HCT116 (cell line): Measurements from ENCODE around the gene MOSPD3. TPM values are rescaled to one million over a fixed set of nuclear protein-coding genes. Genes with fewer than 3 reads are reported as not detected.

Experiments used
- ATAC-seq: fragments of 200-7000 bp; cut with Tn5 transposase; 2 replicates; pipeline ENCODE4 v1.9.1; 2020; ENCODE audit warnings: mild to moderate bottlenecking, moderate library complexity
- BruUV-seq: library from RNA; stranded (reverse); fragments of 400-500 nt; replicated peaks from 2 replicates; lab custom pipeline; 2021; lab: Mats Ljungman, UMichigan
- CTCF ChIA-PET: fragments of 300-600 bp; sonication (Branson Sonifier 250); formaldehyde crosslinking; loops from one replicate; lab custom pipeline; 2021; ENCODE audit warnings: antibody characterized with exemption; lab: Charles Lee
- POLR2A ChIA-PET: fragments of 300-600, 350-600 bp; sonication (Branson Sonifier 250); formaldehyde crosslinking; loops from one replicate; lab custom pipeline; 2021; ENCODE audit warnings: antibody characterized with exemption; lab: Charles Lee
- RAD21 ChIA-PET, 2 experiments: fragments of 300-600 bp; sonication (Branson Sonifier 250); formaldehyde crosslinking; loops; one replicate each; lab custom pipeline; 2023; ENCODE audit warnings: low total read pairs in 2 of 2; ENCODE audit not compliant: uncharacterized antibody in 2 of 2, unreplicated experiment in 2 of 2, low non-redundant PET in 1 of 2; lab: Charles Lee
- DNase-seq: peaks from one replicate; pipeline ENCODE4 v3.0.0-alpha.2; 2010; ENCODE audit warnings: low read depth, low spot score
- H2AFZ ChIP-seq: fragments of 200-600 bp; shearing (Covaris generic), sonication (generic); 2 replicates; pipeline ENCODE4 v1.6.1; 2017; ENCODE audit warnings: low read depth, mixed run types, mixed read lengths, antibody characterized with exemption, low read length; ENCODE audit not compliant: poor library complexity, severe bottlenecking
- H3K27ac ChIP-seq: 2 replicates; pipeline ENCODE4 v1.5.1; 2012; ENCODE audit warnings: low read depth, low read length
- H3K27me3 ChIP-seq: fragments of 200-600 bp; sonication (generic); 2 replicates; pipeline ENCODE4 v1.6.1; 2016; ENCODE audit warnings: mixed run types, low read length, mixed read lengths; ENCODE audit not compliant: insufficient read depth
- H3K36me3 ChIP-seq, 2 experiments: fragments of 200-500 bp in 1 of 2; fragments of 200-600 bp in 1 of 2; sonication (Bioruptor generic) in 1 of 2; sonication (generic) in 1 of 2; 2 replicates each; pipeline versions ENCODE4 v1.5.1 to v1.6.1; 2014 to 2016; ENCODE audit warnings: low read length in 2 of 2, inconsistent platforms in 1 of 2, mixed read lengths in 1 of 2, mixed run types in 1 of 2; ENCODE audit not compliant: insufficient read depth in 2 of 2, control insufficient read depth in 1 of 2
- H3K4me1 ChIP-seq, 2 experiments: fragments of 200-600 bp in 1 of 2; sonication (generic) in 1 of 2; 2 replicates each; pipeline versions ENCODE4 v1.5.1 to v1.6.1; 2012 to 2017; ENCODE audit warnings: low read length in 2 of 2, inconsistent platforms in 1 of 2, mild to moderate bottlenecking in 1 of 2, mixed read lengths in 1 of 2, mixed run types in 1 of 2, moderate library complexity in 1 of 2; ENCODE audit not compliant: insufficient read depth in 2 of 2, control insufficient read depth in 1 of 2
- H3K4me2 ChIP-seq: fragments of 200-600 bp; sonication (generic); 2 replicates; pipeline ENCODE4 v1.6.1; 2017; ENCODE audit warnings: mixed run types, low read length, mixed read lengths
- H3K4me3 ChIP-seq, 2 experiments: fragments of 200-600 bp in 1 of 2; sonication (generic) in 1 of 2; replicated peaks in 1 of 2; 2 replicates each; pipeline ENCODE4 v1.5.1; 2011 to 2016; ENCODE audit warnings: low read length in 2 of 2, control low read depth in 1 of 2, low read depth in 1 of 2, mild to moderate bottlenecking in 1 of 2, mixed read lengths in 1 of 2, mixed run types in 1 of 2
- H3K79me2 ChIP-seq: fragments of 200-600 bp; sonication (generic); 2 replicates; pipeline ENCODE4 v1.6.1; 2017; ENCODE audit warnings: mild to moderate bottlenecking, mixed run types, low read length, moderate library complexity, mixed read lengths; ENCODE audit not compliant: insufficient read depth
- H3K9ac ChIP-seq: fragments of 200-600 bp; sonication (generic); 2 replicates; pipeline ENCODE4 v1.6.1; 2016; ENCODE audit warnings: low read length, mixed read lengths
- H3K9me2 ChIP-seq: fragments of 200-600 bp; sonication (generic), shearing (Covaris generic); 2 replicates; pipeline ENCODE4 v1.6.1; 2017; ENCODE audit warnings: mixed run types, mild to moderate bottlenecking, moderate library complexity; ENCODE audit not compliant: insufficient read depth
- H3K9me3 ChIP-seq, 2 experiments: fragments of 200-500 bp in 1 of 2; fragments of 200-600 bp in 1 of 2; sonication (Bioruptor generic) in 1 of 2; sonication (generic) in 1 of 2; 2 replicates each; pipeline ENCODE4 v1.6.1; 2014 to 2017; ENCODE audit warnings: low read length in 2 of 2, mixed read lengths in 2 of 2, inconsistent platforms in 1 of 2, low read depth in 1 of 2, mild to moderate bottlenecking in 1 of 2, mixed run types in 1 of 2, moderate library complexity in 1 of 2; ENCODE audit not compliant: control insufficient read depth in 1 of 2, insufficient read depth in 1 of 2
- H4K20me1 ChIP-seq: fragments of 200-600 bp; sonication (generic), shearing (Covaris generic); 2 replicates; pipeline ENCODE4 v1.6.1; 2017; ENCODE audit warnings: mixed run types, mild to moderate bottlenecking, moderate library complexity; ENCODE audit not compliant: insufficient read depth
- ATF3 ChIP-seq: IDR thresholded peaks from 2 replicates; pipeline ENCODE4 v1.6.1; 2012
- CBX3 ChIP-seq: IDR thresholded peaks from 2 replicates; pipeline ENCODE4 v1.6.1; 2012; ENCODE audit warnings: low read depth
- CEBPB ChIP-seq: IDR thresholded peaks from 2 replicates; pipeline ENCODE4 v1.6.1; 2012; ENCODE audit warnings: low read depth
- EGR1 ChIP-seq: IDR thresholded peaks from 2 replicates; pipeline ENCODE4 v1.6.1; 2012; ENCODE audit warnings: low read depth
- EZH2 ChIP-seq: fragments of 200-600 bp; sonication (generic); IDR thresholded peaks from 2 replicates; pipeline ENCODE4 v1.6.1; 2017; ENCODE audit warnings: antibody characterized with exemption, mixed run types
- EZH2phosphoT487 ChIP-seq: fragments of 200-600 bp; IDR thresholded peaks from 2 replicates; pipeline ENCODE4 v1.6.1; 2018; ENCODE audit warnings: antibody characterized with exemption, borderline replicate concordance
- JUND ChIP-seq: IDR thresholded peaks from 2 replicates; pipeline ENCODE4 v1.6.1; 2012
- MAX ChIP-seq: IDR thresholded peaks from 2 replicates; pipeline ENCODE4 v1.6.1; 2012
- POLR2A ChIP-seq: IDR thresholded peaks from 2 replicates; pipeline ENCODE4 v1.7.0; 2011; ENCODE audit warnings: borderline replicate concordance; ENCODE audit not compliant: insufficient read depth, insufficient read length; ENCODE audit errors: extremely low read depth
- POLR2AphosphoS5 ChIP-seq: IDR thresholded peaks from 2 replicates; pipeline ENCODE4 v1.6.1; 2011; ENCODE audit warnings: mild to moderate bottlenecking, low read depth, low read length, moderate library complexity
- RAD21 ChIP-seq: IDR thresholded peaks from 2 replicates; pipeline ENCODE4 v1.6.1; 2012; ENCODE audit warnings: low read depth, mild to moderate bottlenecking
- SIN3A ChIP-seq: IDR thresholded peaks from 2 replicates; pipeline ENCODE4 v1.6.1; 2012; ENCODE audit warnings: low read depth
- SP1 ChIP-seq: IDR thresholded peaks from 2 replicates; pipeline ENCODE4 v1.6.1; 2012; ENCODE audit warnings: low read depth
- SRF ChIP-seq: IDR thresholded peaks from 2 replicates; pipeline ENCODE4 v1.6.1; 2012; ENCODE audit warnings: low read depth
- TCF7L2 ChIP-seq: IDR thresholded peaks from 2 replicates; pipeline ENCODE4 v1.7.0; 2011; ENCODE audit warnings: borderline replicate concordance, inconsistent platforms; ENCODE audit not compliant: insufficient read depth, insufficient read length; ENCODE audit errors: extremely low read depth
- YY1 ChIP-seq: IDR thresholded peaks from 2 replicates; pipeline ENCODE4 v1.6.1; 2011; ENCODE audit warnings: low read length, low read depth, moderate library complexity, mild to moderate bottlenecking; ENCODE audit not compliant: insufficient replicate concordance; ENCODE audit errors: extremely low read depth
- ZFX ChIP-seq: fragments of 450-650 bp; IDR thresholded peaks from 2 replicates; pipeline ENCODE4 v1.6.1; 2017
- intact Hi-C: fragments of 100-400 bp; cut with micrococcal nuclease; formaldehyde crosslinking; loops from 2 replicates; pipeline ENCODE4 v1.10.0; 2022
- total RNA-seq: library from RNA; stranded (reverse); gene quantifications from one replicate; pipeline ENCODE4 v1.2.1, GENCODE V29; 2021; ENCODE audit not compliant: unreplicated experiment
- TF ChIP-seq, protein P1 (sequence below): IDR thresholded peaks from 2 replicates; pipeline ENCODE4 v1.6.1; 2012; ENCODE audit warnings: low read depth
- TF ChIP-seq, protein P2 (sequence below): IDR thresholded peaks from 2 replicates; pipeline ENCODE4 v1.6.1; 2011; ENCODE audit warnings: mild to moderate bottlenecking, low read length, moderate library complexity; ENCODE audit not compliant: insufficient replicate concordance; ENCODE audit errors: extremely low read depth

Gene MOSPD3
- total RNA-seq, 1 experiment from 2014 or later, result 32.8 TPM

DNA sequence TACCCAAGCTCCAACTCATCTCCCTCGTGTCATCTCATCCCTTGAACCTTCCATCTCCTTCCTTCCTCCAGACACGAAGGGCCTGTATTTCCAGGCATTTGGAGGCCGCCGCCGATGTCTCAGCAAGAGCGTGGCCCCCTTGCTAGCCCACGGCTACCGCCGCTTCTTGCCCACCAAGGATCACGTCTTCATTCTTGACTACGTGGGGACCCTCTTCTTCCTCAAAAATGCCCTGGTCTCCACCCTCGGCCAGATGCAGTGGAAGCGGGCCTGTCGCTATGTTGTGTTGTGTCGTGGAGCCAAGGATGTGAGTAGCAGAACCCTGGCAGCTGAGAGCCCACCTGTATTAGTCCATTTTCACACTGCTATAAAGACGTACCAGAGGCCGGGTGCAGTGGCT, 20.7 kb upstream of the MOSPD3 start:
- Histone ChIP-seq H4K20me1 (no peaks in the 10 kb centered on the region), H3K9me2 (no peaks in the 10 kb centered on the region), H3K4me1 (peaks cover 0 to 5% of the 10 kb centered on the region in 2 experiments; a peak in 3 of 4 replicates), H3K9me3 (no peaks in the 10 kb centered on the region), H3K27ac (no peak overlapping the region), H2AFZ (no peak overlapping the region), H3K27me3 (no peaks in the 10 kb centered on the region), H3K4me3 (no peak overlapping the region), H3K36me3 (no peaks in the 10 kb centered on the region), H3K79me2 (no peaks in the 10 kb centered on the region), H3K9ac (no peak overlapping the region), H3K4me2 (no peak overlapping the region)
- RAD21 ChIA-PET, result interaction anchor here in 1 of 2 experiments (1.0 kb wide), 1 partner anchor 18 kb away, joined by 3 read pairs; no protein-coding TSS in a partner anchor
- CTCF ChIA-PET, result no interaction called here
- DNase-seq (no peak), ATAC-seq (no peak)
- intact Hi-C loops, result no loop called here
- BruUV-seq, result no TSS peak
- POLR2A ChIA-PET, result no interaction called here
- TF ChIP-seq RAD21 (no peak), EGR1 (no peak), TCF7L2 (no peak), YY1 (no peak), CBX3 (no peak), MAX (no peak), JUND (no peak), SRF (no peak), POLR2A (no peak), EZH2phosphoT487 (no peak), CEBPB (no peak), POLR2AphosphoS5 (no peak), ZFX (no peak), EZH2 (no peak), SIN3A (no peak), ATF3 (no peak), SP1 (no peak)
- TF ChIP-seq, protein P1, sequence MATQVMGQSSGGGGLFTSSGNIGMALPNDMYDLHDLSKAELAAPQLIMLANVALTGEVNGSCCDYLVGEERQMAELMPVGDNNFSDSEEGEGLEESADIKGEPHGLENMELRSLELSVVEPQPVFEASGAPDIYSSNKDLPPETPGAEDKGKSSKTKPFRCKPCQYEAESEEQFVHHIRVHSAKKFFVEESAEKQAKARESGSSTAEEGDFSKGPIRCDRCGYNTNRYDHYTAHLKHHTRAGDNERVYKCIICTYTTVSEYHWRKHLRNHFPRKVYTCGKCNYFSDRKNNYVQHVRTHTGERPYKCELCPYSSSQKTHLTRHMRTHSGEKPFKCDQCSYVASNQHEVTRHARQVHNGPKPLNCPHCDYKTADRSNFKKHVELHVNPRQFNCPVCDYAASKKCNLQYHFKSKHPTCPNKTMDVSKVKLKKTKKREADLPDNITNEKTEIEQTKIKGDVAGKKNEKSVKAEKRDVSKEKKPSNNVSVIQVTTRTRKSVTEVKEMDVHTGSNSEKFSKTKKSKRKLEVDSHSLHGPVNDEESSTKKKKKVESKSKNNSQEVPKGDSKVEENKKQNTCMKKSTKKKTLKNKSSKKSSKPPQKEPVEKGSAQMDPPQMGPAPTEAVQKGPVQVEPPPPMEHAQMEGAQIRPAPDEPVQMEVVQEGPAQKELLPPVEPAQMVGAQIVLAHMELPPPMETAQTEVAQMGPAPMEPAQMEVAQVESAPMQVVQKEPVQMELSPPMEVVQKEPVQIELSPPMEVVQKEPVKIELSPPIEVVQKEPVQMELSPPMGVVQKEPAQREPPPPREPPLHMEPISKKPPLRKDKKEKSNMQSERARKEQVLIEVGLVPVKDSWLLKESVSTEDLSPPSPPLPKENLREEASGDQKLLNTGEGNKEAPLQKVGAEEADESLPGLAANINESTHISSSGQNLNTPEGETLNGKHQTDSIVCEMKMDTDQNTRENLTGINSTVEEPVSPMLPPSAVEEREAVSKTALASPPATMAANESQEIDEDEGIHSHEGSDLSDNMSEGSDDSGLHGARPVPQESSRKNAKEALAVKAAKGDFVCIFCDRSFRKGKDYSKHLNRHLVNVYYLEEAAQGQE, result no peak
- TF ChIP-seq, protein P2, sequence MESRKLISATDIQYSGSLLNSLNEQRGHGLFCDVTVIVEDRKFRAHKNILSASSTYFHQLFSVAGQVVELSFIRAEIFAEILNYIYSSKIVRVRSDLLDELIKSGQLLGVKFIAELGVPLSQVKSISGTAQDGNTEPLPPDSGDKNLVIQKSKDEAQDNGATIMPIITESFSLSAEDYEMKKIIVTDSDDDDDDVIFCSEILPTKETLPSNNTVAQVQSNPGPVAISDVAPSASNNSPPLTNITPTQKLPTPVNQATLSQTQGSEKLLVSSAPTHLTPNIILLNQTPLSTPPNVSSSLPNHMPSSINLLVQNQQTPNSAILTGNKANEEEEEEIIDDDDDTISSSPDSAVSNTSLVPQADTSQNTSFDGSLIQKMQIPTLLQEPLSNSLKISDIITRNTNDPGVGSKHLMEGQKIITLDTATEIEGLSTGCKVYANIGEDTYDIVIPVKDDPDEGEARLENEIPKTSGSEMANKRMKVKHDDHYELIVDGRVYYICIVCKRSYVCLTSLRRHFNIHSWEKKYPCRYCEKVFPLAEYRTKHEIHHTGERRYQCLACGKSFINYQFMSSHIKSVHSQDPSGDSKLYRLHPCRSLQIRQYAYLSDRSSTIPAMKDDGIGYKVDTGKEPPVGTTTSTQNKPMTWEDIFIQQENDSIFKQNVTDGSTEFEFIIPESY, result no peak
